SW480 (cell line): ENCODE measurements around the gene SPNS2.

ENCODE experiments used
- DNase-seq: peaks from one replicate; pipeline ENCODE4 v3.0.0-alpha.2; 2016; ENCODE audit warnings: low spot score

The SPNS2 gene

DNA sequence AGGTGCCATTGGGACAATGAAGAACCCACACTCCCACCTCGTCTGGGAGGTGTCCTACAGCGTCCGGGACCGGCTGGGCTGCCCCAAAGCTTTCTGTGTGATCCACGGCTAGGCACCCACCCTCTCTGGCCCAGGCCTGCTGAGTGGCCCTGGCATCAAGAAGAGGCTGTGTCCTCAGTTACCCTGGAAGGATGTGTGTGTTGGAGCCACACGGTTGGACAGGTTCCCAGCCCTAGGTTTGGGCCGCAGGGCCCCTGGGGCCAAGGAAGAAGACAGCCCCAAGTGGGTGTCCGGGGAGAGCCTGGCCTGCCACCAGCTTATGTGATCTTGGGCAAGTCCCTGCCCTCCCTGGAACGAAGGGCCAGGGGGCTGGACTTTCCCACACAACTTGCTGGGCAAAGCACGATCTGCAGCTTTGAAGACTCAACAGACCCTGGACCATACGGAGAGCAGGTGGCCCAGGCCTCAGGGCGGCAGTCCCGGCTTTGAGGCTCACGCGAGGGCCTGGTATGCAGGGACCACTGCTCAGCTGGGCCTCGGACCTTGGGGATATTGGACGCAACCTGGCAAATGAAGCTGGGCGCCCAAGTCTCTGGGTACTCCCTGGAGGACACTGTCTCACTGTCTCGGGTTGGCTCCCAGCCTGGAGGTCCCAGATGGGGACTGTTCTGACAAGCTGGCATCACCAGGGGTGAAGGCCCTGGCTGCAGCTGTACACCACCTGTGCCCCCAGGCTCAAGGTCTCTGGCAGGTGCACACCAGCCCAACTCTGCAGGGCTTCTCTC is 39.0 kb downstream of the SPNS2 start:
- DNase-seq: no peak

DNA sequence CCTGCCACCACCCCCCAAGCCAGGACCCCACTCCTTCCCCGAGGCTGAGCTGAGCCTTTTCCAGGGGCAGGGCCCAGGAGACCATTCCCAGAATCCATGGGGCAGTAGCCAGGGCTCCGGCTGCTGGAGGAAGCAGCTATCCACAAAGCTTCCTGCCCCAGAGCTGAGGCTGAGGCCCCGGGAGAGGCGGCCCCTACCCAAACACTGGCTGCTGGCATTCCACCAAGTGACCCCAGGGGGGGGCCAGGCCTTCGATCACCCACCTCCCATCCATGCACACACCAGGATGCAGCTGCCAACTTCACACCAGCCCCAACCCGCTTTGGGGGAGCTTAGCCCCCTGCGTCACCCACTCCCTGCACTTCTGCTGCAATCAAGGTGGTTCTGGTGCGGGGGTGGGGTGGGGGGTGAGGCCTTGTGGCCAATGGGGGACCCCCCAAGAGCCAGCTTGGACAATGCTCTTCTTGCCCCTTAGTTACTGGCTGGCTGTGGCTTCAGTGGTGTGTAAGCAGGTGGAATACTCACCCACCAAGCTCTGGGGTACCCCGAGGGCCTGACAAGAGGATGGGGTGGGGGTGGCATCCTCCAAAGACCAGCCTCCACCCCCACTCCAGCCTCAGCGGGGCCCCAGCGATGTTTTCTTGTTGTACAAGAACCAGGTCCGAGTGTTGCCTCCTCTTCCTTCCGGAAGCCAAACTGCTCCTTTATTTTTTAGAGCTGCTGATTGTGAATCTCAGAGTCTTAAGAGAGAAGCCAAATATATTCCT is 39.7 kb downstream of the SPNS2 start:
- DNase-seq: no peak

DNA sequence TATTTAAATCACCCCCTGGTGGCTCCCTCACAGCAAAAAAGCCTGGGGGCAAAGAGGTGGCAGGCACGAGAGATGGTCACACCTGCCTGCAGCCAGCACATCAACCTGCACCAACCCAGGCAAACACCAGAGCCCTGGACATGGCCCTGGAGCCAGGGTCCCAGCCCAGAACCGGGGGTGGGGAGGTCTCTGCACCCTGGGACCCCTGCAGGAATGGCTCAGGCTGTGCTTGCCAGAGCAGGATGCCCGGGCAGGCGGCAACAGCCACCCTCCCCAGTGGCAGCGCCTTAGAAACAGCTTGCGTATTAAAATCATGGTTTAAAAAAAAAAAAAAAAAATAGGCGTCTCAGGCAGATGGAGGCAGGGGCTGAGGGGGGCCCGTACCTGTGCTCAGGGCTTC is 40.3 kb downstream of the SPNS2 start:
- DNase-seq: no peak

DNA sequence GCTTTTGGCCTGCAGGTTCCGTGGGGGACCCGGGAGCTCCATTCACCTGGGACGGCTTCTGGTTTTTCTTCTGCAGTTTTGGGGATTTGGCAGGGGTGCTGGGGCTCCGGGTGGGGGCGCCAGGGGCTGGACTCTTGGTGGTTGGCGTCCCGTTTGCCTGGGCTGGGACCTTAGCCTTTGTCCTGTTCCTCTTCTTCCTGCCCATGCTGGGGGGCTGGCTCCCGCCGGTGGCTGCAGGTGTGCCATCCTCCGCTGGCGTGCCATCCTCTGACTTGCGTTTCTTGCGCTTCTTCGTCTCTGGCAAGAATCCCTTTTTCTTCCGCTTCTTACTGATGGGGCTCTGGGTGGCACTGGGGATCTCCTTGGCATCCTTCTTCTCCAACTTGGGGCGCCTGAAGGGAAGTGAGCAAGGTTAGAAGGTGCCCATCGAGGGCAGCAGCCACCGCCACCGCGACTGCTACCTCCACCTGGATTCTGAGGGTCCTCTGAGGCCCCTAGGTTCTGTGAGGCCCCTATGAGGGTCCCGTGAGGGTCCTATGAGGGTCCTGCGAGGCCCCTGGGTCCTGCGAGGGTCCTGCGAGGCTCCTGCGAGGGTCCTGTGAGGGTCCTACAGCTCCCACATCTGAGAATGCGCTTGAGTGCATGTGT is 41.0 kb downstream of the SPNS2 start:
- no peak for DNase-seq

DNA sequence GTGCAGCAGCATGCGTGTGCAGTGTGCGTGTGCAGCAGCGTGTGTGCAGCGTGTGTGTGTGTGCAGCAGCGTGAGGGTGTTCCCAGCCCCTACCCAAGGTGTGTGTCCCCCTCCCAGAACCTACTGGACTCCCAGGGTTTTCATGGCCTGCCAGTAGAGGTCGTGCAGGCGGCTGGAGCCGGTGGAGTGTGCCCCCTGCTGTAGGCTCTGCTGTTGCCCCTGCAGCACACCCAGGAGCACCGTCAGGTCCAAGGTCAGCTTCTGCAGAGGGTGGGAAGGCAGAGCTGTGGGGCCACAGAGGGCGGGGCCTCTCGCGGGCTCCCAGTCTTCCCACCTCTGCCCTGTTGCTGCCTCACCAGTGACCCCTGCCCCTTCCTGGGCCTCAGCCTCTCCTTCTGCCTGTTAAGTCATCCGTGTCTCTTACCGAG is 41.6 kb downstream of the SPNS2 start:
- DNase-seq: no peak

- DNase-seq: no peak
These were observed 42.1 kb downstream of the SPNS2 start for GRCh38 chr17:4540687-4541327.

DNA sequence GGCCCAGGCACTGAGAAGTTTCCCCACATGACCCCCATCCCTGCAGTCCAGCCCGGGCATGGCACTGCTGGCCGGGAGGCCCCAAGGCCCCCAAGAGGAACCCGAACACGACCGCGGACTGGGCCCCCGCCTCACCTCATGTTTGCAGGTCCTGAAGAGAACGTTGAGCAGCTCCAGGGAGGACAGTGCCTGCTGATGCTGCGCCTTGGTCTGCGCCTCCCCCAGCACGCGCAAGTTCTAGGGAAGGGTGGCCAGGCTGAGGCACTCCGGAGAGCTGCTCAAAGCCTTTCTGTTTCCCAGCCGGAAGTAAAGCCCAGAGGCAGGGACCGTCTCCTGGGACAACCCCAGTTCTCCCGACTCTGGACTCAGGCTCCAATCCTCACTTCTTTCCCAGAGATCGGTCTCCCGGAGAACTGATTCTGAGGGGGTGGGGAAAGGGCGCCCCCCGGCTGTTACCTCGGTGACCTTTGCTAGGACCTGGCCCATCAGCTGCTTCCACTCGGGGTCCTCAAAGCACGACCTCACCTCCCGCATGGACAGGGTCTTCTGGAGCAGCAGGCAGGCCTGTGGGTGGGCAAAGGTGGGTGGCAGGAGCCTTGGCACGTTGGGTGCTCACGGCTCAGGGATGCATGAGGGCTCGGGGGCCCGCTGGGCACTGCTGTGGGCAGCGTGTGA is 42.8 kb downstream of the SPNS2 start:
- no peak for DNase-seq

- no peak for DNase-seq
These were observed 43.5 kb downstream of the SPNS2 start for GRCh38 chr17:4542003-4542725.

GRCh38 chr17:4542726-4543191 is 44.1 kb downstream of the SPNS2 start:
- no peak for DNase-seq

DNA sequence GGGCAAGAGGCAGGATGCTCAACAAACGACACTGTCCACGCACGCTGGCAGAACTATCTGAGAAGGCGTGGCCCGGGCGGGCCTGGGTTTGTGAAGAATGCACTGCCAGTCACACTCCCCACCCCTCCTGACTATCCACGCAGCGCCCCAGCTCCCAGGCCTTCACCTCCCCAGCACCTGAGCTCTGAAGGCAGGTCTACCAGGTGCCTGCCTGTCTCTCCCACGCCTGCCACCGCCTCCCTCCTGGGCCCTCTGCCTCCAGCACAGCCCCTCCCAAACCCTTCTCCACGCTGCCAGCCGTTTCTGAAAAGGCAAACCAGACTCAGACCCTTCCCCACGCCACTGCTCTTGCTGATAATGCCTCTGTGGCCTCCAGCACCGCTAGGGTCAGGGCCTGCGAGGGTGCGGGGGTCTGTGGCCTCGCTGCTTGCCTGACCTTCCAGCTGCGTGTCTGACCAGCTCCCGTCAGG is 44.9 kb downstream of the SPNS2 start:
- DNase-seq: no peak

- DNase-seq: no peak
These were observed 45.7 kb downstream of the SPNS2 start for GRCh38 chr17:4544135-4544950.

- DNase-seq: no peak
These were observed 46.2 kb downstream of the SPNS2 start for GRCh38 chr17:4544951-4545216.

DNA sequence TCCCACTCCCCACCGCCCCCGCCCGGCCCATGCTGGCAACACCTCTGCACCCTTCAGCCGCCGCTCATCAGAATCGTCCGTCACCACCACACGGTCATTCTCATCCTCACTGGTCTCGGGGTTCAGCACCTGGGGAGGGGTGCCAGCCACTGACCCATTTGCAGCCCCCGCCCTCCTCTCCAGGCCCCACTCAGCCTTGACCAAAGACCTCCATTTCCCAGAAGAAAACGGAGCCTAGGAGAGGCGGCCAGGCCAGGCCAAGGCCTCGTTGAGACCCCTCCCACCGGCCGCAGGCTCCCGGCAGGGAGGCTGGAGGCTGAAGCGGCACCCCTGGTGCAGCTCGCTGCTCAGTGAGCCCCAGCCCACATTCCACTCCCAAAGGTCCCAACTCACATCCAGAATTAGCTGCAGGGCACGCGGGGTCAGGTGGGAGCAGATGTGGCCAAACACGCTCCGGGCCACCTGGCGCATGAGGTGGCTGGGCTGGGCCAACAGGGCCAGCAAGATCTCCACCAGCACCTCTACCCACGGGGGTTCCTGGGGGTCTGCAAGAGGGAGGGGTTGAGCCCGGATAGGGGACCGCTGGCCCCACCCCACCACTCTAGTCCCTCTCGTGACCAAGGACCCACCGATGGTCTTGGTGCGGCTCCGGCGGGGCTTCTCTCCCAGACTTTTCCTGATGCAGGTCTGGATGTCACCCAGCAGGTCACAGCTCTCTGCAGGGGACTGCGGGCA is 46.7 kb downstream of the SPNS2 start:
- no peak for DNase-seq

- DNase-seq: no peak
These were observed 48.6 kb downstream of the SPNS2 start for GRCh38 chr17:4547118-4547906.

DNA sequence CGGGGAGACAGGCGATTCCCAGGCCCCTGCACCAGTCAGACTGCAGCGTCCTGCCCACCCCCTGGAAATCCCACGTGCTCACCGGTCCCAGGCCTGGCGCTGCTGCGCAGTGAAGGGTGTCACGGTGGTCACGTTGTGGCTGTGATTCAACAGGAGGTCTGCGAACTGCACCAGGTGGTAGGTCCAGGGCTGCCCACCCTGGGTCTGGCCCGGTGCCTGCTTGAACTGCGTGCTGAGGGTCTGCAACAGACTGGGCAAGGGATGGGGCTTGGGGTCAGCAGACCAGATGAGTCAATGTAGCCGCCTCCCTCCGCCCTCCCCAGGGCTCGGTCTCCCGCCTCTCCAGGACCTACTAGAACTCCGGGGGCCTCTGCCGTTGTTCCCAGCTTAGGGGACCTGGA is 49.4 kb downstream of the SPNS2 start:
- no peak for DNase-seq

DNA sequence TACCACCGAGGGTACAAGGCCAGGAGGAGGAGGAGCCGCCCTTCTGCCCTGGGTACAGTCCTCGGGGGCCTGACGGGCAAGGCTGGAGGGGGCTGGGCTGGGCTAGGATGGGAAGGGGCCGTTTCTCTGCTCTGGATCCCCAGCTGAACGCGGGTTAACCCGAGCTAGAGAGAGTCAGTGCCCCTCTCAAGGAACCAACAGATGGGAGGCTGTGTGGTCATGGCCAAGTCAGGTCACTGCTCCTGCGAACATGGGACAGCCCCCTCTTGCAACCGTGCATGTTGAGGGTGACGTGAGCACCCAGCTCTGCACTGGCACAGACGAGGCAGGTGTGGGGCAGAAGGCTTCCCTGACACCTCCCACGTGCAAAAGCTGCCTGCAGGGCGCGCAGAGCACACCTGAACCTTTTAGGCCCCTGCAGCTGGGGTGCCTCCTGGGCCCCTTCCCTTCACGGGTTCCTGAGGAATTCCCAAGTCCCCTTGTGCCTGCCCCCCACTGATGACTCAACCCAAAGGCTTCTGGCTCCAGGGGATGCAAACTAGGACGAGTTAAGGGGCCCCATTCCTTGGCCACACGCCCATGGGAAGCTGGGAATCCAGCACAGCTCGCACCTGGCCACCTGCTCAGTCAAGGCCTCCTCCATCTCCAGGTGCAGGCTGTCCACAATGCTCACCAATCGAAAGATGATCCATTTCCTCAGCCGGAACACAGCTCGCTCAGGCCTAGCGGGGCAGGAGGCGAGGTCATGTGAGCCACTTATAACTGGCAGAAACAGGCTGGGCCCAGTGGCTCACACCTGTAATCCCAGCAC is 50.2 kb downstream of the SPNS2 start:
- DNase-seq: no peak

DNA sequence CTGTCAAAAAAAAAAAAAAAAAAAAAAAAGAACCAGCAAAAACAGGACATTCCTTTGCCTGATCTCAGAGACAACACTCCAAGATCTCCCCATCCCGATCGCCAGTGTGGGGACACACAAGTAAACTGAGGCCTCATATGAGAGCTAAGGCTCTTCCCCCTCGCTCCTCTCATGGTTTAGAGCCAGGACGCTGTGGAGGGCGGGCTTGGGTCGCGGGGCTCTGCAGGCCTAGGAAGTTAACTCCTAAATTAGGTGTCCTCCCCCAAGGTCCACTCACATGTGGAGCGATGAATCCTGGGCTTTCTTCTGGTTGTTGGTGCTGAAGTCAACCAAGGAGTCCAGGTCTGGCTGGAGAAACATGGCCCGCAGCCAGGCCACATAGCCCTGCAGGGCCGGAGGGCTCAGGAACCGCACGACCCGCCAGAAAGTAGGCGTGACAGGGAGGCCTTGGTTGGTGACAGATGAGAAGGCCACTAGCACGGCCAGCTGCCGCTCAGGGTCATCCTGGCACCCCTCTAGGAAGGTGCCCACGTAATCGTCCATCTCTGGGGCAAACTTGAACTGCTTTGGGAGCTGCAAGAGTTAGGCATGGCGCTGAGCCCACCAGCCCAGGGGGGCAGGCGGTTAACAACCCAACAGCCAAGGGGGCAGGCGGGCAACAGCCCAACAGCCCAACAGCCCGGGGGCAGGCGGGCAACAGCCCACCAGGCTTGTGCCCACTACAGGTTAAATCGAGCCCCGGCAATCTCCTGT is 51.3 kb downstream of the SPNS2 start:
- no peak for DNase-seq
